ENCODE results near the gene ADAMTSL5. TPM values are rescaled to one million over a fixed set of nuclear protein-coding genes. Genes with fewer than 3 reads are reported as not detected.
"Not testable (repeated sequence)": the region's sequence is repeated elsewhere in the genome, so short reads cannot be mapped to it uniquely, and the experiment has no call there.

ADAMTSL5 gene
- total RNA-seq, 1 experiment from 2014 or later, result 11.1 TPM

DNA sequence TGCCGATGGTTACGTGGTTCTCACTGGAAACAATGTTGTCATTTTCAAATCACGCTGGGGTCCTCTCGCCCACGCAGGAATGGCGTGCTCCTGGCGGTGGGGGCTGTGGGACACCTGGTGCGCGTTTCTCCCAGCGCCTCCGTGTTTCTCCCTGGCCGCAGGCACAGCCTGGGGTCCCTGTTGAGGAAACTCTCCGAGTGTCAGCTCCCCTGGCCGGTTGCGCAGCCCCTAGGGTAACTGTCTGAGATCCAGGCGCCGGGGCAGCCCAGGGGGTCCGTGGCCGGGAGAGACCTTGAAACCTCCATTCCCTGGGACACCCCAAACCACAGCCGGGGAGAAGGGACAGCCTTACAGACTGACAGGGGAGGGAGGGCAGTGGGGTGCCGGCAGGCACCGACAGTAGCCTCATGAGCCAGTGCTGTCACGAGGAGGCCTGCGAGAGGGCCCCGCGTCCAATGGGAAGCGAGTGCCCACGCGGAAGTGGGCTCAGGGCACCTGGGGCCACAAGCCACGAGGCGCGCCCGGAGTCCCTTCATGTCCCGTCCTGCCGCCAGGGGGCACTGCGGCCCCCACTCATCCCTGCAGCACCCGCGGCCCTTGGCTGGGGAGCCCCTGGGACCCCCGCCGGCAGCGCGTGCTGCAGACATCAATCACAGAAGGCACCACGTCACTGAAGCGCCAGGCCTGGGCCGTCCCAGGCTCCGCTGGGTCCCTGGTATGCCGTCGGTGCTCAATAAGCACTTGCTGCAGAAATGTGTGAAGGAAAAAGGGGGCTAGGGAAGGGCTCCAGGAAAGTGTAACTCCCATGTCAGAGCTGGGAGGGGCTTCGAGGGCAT is 9.5 kb downstream of the ADAMTSL5 start:
- Mint-ChIP-seq H3K36me3 (ENCODE audit: insufficient read depth, unreplicated experiment) (peaks cover 23% of the 10 kb centered on the region), H3K4me3 (ENCODE audit: unreplicated experiment) (no peak overlapping the region), H3K9me3 (ENCODE audit: unreplicated experiment) (no peaks in the 10 kb centered on the region), H3K4me1 (ENCODE audit: insufficient read depth, unreplicated experiment) (peaks cover 3% of the 10 kb centered on the region), H3K27ac (ENCODE audit: low read depth, unreplicated experiment) (no peak overlapping the region), H3K27me3 (ENCODE audit: insufficient read depth, unreplicated experiment) (no peaks in the 10 kb centered on the region)
- no TSS peak for BruUV-seq (replicated peaks)
- intact Hi-C loops (cut with micrococcal nuclease), result no loop called here
- TF ChIP-seq, protein P1, sequence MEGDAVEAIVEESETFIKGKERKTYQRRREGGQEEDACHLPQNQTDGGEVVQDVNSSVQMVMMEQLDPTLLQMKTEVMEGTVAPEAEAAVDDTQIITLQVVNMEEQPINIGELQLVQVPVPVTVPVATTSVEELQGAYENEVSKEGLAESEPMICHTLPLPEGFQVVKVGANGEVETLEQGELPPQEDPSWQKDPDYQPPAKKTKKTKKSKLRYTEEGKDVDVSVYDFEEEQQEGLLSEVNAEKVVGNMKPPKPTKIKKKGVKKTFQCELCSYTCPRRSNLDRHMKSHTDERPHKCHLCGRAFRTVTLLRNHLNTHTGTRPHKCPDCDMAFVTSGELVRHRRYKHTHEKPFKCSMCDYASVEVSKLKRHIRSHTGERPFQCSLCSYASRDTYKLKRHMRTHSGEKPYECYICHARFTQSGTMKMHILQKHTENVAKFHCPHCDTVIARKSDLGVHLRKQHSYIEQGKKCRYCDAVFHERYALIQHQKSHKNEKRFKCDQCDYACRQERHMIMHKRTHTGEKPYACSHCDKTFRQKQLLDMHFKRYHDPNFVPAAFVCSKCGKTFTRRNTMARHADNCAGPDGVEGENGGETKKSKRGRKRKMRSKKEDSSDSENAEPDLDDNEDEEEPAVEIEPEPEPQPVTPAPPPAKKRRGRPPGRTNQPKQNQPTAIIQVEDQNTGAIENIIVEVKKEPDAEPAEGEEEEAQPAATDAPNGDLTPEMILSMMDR (IDR thresholded peaks at IDR 0.05; ENCODE audit: unreplicated experiment), result peak; percentile 78
- DNase-seq (ENCODE audit: unreplicated experiment), result peak; percentile 53
- CTCF ChIA-PET, result interaction anchor here (0.7 to 0.8 kb wide), 3 partner anchors 48 to 1151 kb away, joined by 3 read pairs; no protein-coding TSS in a partner anchor
- POLR2A ChIA-PET, result no interaction called here

DNA sequence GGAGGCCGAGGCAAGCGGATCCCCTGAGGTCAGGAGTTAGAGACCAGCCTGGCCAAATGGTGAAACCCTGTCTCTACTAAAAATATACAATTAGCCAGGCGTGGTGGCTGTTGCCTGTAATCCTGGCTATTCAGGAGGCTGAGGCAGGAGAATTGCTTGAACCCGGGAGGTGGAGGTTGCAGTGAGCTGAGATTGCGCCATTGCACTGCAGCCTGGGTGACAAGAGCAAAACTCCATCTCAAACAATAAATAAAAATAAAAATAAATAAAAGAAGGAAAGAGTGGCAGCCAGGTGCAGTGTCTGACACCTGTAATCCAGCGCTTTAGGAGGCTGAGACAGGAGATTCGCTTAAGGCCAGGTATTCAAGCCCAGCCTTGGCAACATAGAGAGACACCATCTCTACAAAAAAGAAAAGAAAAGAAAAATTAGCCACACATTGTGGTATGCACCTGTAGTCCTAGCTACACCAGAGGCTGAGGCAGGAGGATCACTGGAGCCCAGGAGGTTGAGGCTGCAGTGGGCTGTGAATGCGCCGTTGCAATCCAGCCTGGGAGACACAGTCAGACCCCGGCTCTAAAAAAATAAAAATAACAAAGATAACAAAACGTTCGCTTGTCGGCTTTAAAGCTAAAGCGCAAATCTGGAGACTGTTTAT is 10.3 kb downstream of the ADAMTSL5 start:
- H3K36me3 Mint-ChIP-seq (ENCODE audit: insufficient read depth, unreplicated experiment), result peaks cover 19% of the 10 kb centered on the region
- H3K9me3 Mint-ChIP-seq (ENCODE audit: unreplicated experiment), result no peaks in the 10 kb centered on the region
- DNase-seq (ENCODE audit: unreplicated experiment), result no peak
- no peak overlapping the region for H3K27ac Mint-ChIP-seq (ENCODE audit: low read depth, unreplicated experiment)
- no peaks in the 10 kb centered on the region for H3K4me1 Mint-ChIP-seq (ENCODE audit: insufficient read depth, unreplicated experiment)
- H3K4me3 Mint-ChIP-seq (ENCODE audit: unreplicated experiment), result no peak overlapping the region
- ChIA-PET CTCF (interaction anchor here (0.6 to 0.9 kb wide), 5 partner anchors 18 to 1151 kb away, joined by 3 to 5 read pairs (median 4); no protein-coding TSS in a partner anchor), POLR2A (no interaction called here)
- intact Hi-C loops (cut with micrococcal nuclease), result no loop called here
- TF ChIP-seq, protein P1 (IDR thresholded peaks at IDR 0.05; ENCODE audit: unreplicated experiment), result no peak
- BruUV-seq (replicated peaks), result no TSS peak
- H3K27me3 Mint-ChIP-seq (ENCODE audit: insufficient read depth, unreplicated experiment), result no peaks in the 10 kb centered on the region

DNA sequence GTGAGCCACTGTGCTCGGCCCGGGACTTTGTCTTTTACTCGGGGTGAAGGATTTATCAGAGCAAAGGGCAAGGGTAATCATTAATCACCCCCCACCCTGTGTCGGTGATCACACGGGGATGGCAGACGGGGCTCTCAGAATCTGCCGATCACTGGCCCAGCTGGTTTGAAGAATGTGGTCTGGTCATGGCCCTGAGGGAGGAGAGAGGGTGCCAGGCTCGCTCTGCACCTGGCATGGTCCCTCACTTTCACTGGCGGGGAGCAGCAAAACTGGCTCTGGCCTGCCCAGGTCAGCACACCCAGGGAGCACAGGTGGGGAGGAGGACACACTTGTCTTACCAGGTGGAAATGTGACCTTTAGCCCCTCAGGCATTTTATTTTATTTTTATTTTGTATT is 11.6 kb downstream of the ADAMTSL5 start:
- no TSS peak for BruUV-seq (replicated peaks)
- no peak overlapping the region for H3K27ac Mint-ChIP-seq (ENCODE audit: low read depth, unreplicated experiment)
- peaks cover 14% of the 10 kb centered on the region for H3K36me3 Mint-ChIP-seq (ENCODE audit: insufficient read depth, unreplicated experiment)
- ChIA-PET POLR2A (interaction anchor here (0.7 kb wide), 1 partner anchor 47 kb away, joined by 4 read pairs; no protein-coding TSS in a partner anchor), CTCF (no interaction called here)
- intact Hi-C loops (cut with micrococcal nuclease), result no loop called here
- H3K4me1 Mint-ChIP-seq (ENCODE audit: insufficient read depth, unreplicated experiment), result no peaks in the 10 kb centered on the region
- no peak overlapping the region for H3K4me3 Mint-ChIP-seq (ENCODE audit: unreplicated experiment)
- H3K9me3 Mint-ChIP-seq (ENCODE audit: unreplicated experiment), result no peaks in the 10 kb centered on the region
- TF ChIP-seq, protein P1 (IDR thresholded peaks at IDR 0.05; ENCODE audit: unreplicated experiment), result no peak
- no peak for DNase-seq (ENCODE audit: unreplicated experiment)
- H3K27me3 Mint-ChIP-seq (ENCODE audit: insufficient read depth, unreplicated experiment), result no peaks in the 10 kb centered on the region

DNA sequence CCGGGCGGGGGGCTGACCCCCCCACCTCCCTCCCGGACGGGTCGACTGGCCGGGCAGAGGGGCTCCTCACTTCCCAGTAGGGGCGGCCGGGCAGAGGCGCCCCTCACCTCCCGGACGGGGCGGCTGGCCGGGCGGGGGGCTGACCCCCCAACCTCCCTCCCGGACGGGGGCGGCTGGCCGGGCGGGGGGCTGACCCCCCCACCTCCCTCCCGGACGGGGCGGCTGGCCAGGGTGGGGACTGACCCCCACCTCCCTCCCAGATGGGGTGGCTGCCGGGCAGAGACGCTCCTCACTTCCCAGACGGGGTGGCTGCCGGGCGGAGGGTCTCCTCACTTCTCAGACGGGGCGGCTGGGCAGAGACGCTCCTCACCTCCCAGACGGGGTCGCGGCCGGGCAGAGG is 13.6 kb downstream of the ADAMTSL5 start:
- H3K27ac Mint-ChIP-seq (ENCODE audit: low read depth, unreplicated experiment); H3K4me3 Mint-ChIP-seq (ENCODE audit: unreplicated experiment); BruUV-seq (replicated peaks); DNase-seq (ENCODE audit: unreplicated experiment); H3K36me3 Mint-ChIP-seq (ENCODE audit: insufficient read depth, unreplicated experiment); H3K4me1 Mint-ChIP-seq (ENCODE audit: insufficient read depth, unreplicated experiment); POLR2A ChIA-PET; H3K27me3 Mint-ChIP-seq (ENCODE audit: insufficient read depth, unreplicated experiment); CTCF ChIA-PET; intact Hi-C loops (cut with micrococcal nuclease); H3K9me3 Mint-ChIP-seq (ENCODE audit: unreplicated experiment): not testable (repeated sequence)

All from MCF 10A (cell line).